HL-60 (cell line): ENCODE measurements around the gene SLC5A4.

Experiments used
- DNase-seq, 2 experiments: peaks; one replicate each; pipeline ENCODE4 v3.0.0-alpha.2; 2010 to 2020; ENCODE audit warnings: low read depth in 1 of 2, low spot score in 1 of 2
- H3K27ac ChIP-seq: fragments of 250-450 bp; sonication (Bioruptor Pico); replicated peaks from 2 replicates; pipeline ENCODE4 v1.5.1; 2020; ENCODE audit warnings: mild to moderate bottlenecking, moderate library complexity
- H3K27me3 ChIP-seq: fragments of 250-450 bp; sonication (Bioruptor Pico); 2 replicates; pipeline ENCODE4 v1.5.1; 2021; ENCODE audit warnings: mild to moderate bottlenecking, moderate library complexity; ENCODE audit not compliant: insufficient read depth, poor library complexity, severe bottlenecking
- H3K4me3 ChIP-seq: replicated peaks from 2 replicates; pipeline ENCODE4 v1.5.1; 2011; ENCODE audit warnings: mild to moderate bottlenecking, control low read depth, low read length; ENCODE audit not compliant: insufficient read depth
- CTCF ChIP-seq: IDR thresholded peaks from one replicate; pipeline ENCODE4 v1.5.1; 2011; ENCODE audit warnings: low read length, control low read depth, inconsistent platforms; ENCODE audit not compliant: insufficient read depth
- GABPA ChIP-seq: IDR thresholded peaks from 2 replicates; pipeline ENCODE4 v1.6.1; 2012; ENCODE audit warnings: low read depth
- POLR2AphosphoS5 ChIP-seq: IDR thresholded peaks from 2 replicates; pipeline ENCODE4 v1.6.1; 2012; ENCODE audit warnings: low read depth
- REST ChIP-seq: IDR thresholded peaks from 2 replicates; pipeline ENCODE4 v1.6.1; 2012; ENCODE audit warnings: low read depth; ENCODE audit not compliant: insufficient replicate concordance
- SPI1 ChIP-seq: IDR thresholded peaks from 2 replicates; pipeline ENCODE4 v1.6.1; 2012; ENCODE audit warnings: low read depth, mild to moderate bottlenecking, borderline replicate concordance

The SLC5A4 gene

GRCh38 chr22:32207971-32208480 lies 47.1 kb downstream of the SLC5A4 start:
- no peak for TF ChIP-seq REST
- no peak for TF ChIP-seq POLR2AphosphoS5
- no peak for TF ChIP-seq GABPA
- no peak for TF ChIP-seq SPI1
- no peak for TF ChIP-seq CTCF
- no peak for DNase-seq
- Histone ChIP-seq H3K27me3 (no peaks in the 10 kb centered on the region), H3K27ac (no peak overlapping the region), H3K4me3 (no peak overlapping the region)

DNA sequence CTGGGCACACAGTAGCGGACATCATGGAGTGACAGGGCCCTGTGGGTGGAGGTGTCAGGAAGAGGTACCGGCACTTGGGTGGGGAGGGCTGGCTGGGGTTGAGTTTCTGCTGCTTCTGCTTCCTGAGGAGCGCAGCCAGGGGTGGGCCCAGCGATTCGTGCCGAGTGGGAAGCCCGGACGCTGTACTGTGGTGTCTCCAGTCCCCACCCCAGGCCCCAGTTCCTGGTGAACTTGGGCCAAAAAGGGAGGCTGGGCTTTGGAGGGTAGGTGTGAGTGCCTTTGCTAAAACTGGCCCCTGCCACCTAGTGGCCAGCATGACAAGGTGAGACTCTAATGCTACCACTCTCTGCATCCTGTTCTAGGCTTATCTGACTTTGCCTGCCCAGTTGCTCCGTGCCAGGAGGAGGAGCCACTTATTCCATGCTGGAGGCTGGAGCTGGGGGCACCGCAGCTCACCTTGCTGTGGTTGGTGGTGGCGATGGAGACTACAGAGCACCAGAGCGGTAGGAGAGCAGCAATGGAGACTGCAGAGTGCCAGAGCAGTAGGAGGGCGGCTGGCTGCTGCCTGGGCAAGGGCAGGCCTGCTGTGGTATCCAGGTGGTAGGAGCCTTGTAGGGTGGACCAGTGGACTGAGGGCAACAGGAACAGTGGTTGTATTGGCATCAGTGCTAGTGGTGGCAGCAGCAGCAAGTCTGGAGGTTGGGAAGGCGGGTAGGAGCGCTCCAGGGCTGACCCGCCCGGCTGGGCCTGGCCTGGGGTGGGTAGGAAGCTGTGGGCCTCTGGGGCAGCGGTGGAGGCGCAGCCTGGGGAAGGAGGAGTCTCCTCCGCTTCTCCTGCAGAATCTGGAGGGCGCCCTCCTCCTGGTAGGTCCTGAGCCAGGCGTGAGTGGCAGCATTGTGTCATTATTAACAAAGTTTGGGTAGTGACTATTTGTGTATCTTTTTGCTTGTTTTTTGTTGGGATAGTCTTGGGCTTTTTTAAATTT lies 48.1 kb downstream of the SLC5A4 start:
- Histone ChIP-seq H3K27ac (no peak overlapping the region), H3K27me3 (peaks cover 2% of the 10 kb centered on the region), H3K4me3 (no peak overlapping the region)
- DNase-seq: peak; percentile 53 to 57
- TF ChIP-seq CTCF (peak; percentile 71), GABPA (no peak)

GRCh38 chr22:32205974-32206773 lies 49.0 kb downstream of the SLC5A4 start:
- no peak for DNase-seq
- H3K4me3 ChIP-seq: no peak overlapping the region
- TF ChIP-seq GABPA: no peak
- TF ChIP-seq CTCF: no peak
- TF ChIP-seq SPI1: no peak
- no peak for TF ChIP-seq REST
- no peak for TF ChIP-seq POLR2AphosphoS5
- peaks cover 3% of the 10 kb centered on the region for H3K27me3 ChIP-seq
- H3K27ac ChIP-seq: no peak overlapping the region
